LNCaP clone FGC (cell line): ENCODE data around the gene NPIPA3.
A peak's percentile ranks its signal among the peaks of the same experiment; 100 is the strongest.
"Not testable (repeated sequence)": the region's sequence is repeated elsewhere in the genome, so short reads cannot be mapped to it uniquely, and the experiment has no call there.

Source experiments
- DNase-seq: peaks from one replicate; pipeline ENCODE4 v3.0.0-alpha.2; 2011; ENCODE audit warnings: low read depth
- H3K4me3 ChIP-seq: 2 replicates; pipeline ENCODE4 v1.5.1; 2011; ENCODE audit warnings: mild to moderate bottlenecking, low read depth, low read length, control low read depth
- TF ChIP-seq, protein P1 (sequence below): IDR thresholded peaks from 2 replicates; pipeline ENCODE4 v1.5.1; 2012; ENCODE audit warnings: mild to moderate bottlenecking; ENCODE audit not compliant: control insufficient read depth, insufficient read depth; ENCODE audit errors: extremely low read depth

The NPIPA3 gene

DNA sequence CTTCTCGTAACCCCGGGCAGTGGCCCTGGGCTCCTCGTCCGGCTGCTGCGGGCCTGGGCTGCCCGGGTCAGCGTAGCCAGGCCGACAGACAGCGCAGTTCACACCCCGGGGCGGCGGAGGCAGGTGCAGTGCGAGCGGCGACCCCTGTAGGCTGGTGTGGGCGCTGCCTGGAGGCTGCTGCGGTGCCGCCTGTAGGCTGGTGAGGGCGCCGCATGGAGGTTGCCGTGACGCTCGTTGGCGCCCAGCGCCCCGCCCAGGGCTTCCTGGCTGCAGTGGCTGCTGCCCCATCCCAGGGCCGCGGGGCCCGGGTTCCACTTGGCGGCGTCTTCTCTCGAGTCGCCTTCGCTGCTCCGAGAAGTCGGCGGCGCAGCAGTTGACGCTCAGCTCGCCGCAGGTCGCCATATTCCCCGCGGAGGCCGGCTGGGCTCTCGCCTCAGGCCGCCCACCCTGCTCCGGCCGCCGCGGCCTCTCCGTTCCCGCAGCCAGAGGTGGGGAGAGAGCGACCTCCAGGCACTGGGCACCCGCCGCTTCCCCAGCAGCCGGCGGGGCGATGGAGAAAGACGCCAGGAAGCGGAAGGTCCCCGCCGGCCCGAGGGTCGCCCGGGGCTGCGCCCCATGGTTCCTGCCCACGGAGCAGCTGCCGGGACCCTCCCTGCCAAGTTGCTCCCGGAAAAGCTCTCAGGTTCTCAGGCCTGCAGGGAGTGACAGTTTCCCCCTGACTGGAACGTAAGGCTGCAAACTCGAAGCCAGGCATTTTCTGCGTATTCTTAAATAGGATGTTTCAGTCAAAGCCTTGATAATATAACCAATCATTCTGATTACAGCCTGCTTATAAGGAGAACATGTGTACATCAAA is at the start of gene NPIPA3:
NPIPA3 (plus strand) TSS at position 256 of the 856 bp plus-strand sequence. CDS start 5,533 bp downstream, outside the sequence.
- DNase-seq, H3K4me3 ChIP-seq: not testable (repeated sequence)

DNA sequence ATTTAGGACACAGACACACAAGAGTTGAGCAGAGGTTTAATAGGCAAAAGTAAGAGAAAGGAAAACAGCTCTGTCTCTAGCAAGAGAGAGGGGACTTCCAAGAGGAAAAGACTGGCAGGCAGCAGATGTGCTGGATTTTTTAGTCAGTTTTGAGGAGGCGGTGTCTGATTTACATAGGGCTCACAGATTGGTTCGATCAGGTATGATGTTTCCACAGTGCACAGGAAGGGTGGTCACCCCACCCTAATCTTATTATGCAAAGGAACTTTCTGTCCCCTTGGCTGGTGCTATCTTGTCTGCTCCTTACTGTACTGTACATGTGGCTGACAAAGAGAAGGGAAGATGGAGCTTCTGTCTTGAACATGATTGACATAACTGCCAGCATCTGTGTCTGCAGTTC is 45.1 kb upstream of the NPIPA3 start:
- no peak for DNase-seq
- no peak overlapping the region for H3K4me3 ChIP-seq
- TF ChIP-seq, protein P1, sequence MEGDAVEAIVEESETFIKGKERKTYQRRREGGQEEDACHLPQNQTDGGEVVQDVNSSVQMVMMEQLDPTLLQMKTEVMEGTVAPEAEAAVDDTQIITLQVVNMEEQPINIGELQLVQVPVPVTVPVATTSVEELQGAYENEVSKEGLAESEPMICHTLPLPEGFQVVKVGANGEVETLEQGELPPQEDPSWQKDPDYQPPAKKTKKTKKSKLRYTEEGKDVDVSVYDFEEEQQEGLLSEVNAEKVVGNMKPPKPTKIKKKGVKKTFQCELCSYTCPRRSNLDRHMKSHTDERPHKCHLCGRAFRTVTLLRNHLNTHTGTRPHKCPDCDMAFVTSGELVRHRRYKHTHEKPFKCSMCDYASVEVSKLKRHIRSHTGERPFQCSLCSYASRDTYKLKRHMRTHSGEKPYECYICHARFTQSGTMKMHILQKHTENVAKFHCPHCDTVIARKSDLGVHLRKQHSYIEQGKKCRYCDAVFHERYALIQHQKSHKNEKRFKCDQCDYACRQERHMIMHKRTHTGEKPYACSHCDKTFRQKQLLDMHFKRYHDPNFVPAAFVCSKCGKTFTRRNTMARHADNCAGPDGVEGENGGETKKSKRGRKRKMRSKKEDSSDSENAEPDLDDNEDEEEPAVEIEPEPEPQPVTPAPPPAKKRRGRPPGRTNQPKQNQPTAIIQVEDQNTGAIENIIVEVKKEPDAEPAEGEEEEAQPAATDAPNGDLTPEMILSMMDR, result no peak

DNA sequence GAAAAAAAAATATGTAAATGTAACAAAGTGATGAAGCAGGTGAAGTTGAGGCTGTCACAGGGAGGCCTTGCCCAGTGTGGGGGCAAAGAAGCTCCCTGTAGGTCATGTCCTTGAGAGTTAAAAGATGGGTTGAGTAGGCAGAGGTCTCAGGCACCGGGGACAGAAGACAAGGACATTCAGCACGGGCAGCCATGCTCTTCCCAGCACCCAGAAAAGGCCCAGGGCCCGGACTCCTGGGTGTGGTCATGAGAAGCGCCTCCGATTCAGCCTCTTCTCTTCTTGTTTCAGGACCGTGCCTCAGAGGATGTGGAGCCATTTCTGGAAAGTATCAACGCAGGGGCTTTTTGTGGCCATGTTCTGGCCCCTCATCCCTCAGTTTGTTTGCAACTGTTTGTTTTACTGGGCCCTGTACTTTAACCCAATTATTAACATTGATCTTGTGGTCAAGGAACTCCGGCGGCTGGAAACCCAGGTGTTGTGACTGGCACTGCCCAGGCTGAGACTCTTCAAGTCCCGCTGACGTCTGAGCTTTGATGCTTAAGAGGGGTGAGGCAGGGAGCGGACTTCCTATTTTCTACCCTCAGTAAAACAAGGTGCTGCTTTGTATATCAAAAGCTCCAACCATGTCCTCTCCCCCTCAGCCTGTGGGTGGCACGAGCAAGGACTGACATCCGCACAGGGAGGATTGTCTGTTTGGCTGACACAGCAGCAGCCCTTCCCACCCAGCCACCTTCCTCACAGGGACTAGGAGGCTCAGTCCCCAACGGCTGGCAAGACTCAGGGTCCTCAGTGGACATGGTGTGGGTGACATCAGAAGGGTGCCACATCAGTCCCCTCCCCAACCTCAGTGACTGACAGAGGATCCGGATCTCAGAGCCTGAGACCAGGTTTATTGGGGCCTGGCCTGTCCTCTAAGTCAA is 35.6 kb upstream of the NPIPA3 start:
- H3K4me3 ChIP-seq, result no peak overlapping the region
- DNase-seq, result no peak
- TF ChIP-seq, protein P1, result no peak

DNA sequence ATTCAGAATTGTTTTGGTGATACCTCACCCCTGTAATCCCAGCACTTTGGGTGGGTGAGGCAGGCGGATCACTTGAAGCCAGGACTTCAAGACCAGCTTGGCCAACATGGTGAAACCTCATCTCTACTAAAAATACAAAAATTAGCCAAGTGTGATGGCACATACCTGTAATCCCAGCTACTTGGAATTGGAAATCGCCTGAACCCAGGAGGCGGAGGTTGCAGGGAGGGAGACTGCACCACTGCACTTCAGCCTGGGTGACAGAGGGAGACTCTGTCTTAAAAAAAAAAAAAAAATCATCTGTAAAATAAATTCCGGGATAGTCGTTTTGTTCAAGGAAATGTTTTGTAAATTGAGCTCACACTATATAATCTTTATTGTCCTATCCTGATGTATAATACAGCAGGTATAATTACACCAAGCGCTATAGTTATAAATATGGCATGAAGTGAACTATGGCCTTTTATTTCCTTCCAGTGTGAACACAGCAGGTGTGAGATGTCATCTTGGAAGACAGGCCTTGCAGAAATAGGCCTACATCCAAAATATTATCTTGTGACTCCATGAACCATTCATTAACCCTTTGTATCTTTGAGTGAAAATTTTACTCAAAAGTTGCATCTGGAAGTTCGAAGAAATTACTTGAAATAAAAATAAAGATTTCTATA is 34.5 kb upstream of the NPIPA3 start:
- DNase-seq, result no peak
- no peak overlapping the region for H3K4me3 ChIP-seq
- TF ChIP-seq, protein P1, result no peak

DNA sequence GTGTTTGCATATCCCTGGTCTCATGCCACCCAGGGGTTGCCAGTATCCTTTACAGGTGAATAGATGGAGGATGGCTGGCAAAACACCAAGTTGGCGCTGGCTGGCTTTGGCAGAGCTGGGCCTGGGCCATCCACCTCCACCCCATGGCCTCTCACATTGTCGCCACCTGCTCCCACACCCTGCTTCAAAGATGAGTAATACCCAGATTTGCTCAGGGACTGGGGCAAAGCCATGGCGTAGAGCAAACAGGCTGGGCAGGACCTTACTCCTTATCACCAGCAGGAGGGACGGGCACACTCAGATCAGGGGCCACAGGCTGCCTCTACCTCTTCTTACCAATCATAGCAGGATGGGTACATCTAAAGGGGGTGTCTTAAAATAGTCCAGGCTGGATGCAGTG is 33.4 kb upstream of the NPIPA3 start:
- TF ChIP-seq, protein P1, result no peak
- DNase-seq, result no peak

DNA sequence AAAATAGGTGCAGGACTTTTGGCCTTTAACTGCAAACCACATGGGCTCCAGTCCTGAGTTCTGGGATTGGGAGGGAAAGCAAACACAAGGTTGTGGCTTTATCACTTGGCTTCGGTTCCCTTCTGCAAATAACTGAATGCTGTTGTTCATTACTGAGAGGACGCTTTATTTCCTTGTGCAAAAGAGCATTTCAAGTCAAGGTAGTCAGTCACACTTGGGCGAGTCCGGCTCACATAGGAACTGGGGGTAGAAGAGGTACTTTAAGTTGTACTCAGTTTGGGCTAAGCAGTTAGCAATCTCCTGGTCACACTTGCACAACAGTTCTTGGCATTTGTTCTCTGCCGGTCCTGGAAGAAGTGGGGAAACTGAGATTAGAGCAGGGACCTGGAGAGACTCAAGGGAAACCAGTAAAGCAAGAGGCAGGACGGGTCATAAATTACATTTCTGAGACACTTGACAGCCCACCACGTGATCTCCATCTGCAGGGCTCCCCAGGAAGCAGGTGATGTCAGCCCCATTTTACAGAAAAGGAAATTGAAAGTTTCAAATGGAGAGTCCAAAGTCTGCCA is 30.7 kb upstream of the NPIPA3 start:
- TF ChIP-seq, protein P1, result no peak
- DNase-seq, result peak; percentile 57
- no peak overlapping the region for H3K4me3 ChIP-seq

More for the DNA sequence above, 33.4 kb upstream of the NPIPA3 start:
- no peak overlapping the region for H3K4me3 ChIP-seq
